H1 (cell line): ENCODE data around the gene ONECUT3. TPM values are rescaled to one million over a fixed set of nuclear protein-coding genes. Genes with fewer than 3 reads are reported as not detected.

Source experiments
- CTCF ChIA-PET: fragments of 300-600 bp; sonication (Branson Sonifier 250); formaldehyde crosslinking; loops from one replicate; lab custom pipeline; 2021; ENCODE audit not compliant: partially characterized antibody; lab: Charles Lee
- POLR2A ChIA-PET: fragments of 300-600 bp; sonication (Branson Sonifier 250); formaldehyde crosslinking; loops from one replicate; lab custom pipeline; 2021; ENCODE audit warnings: inconsistent platforms; ENCODE audit not compliant: partially characterized antibody; lab: Charles Lee
- DNase-seq, 2 experiments: peaks; one replicate each; pipeline versions ENCODE4 v3.0.0 to v3.0.0-alpha.2; 2010 to 2022; ENCODE audit warnings: low spot score in 2 of 2, low read depth in 1 of 2, mixed read lengths in 1 of 2
- FAIRE-seq: peaks from 2 replicates; lab custom pipeline; 2011; peaks lifted over from hg19 to GRCh38; lab: Jason Lieb, UNC
- H2AFZ ChIP-seq: 2 replicates; pipeline ENCODE4 v1.8.1; 2012; ENCODE audit warnings: low read length, inconsistent platforms
- H2AK5ac ChIP-seq: 2 replicates; pipeline ENCODE4 v1.6.1; 2013; ENCODE audit warnings: low read depth, low read length
- H2BK120ac ChIP-seq: replicated peaks from 2 replicates; pipeline ENCODE3; 2013; ENCODE audit warnings: low read depth, low read length, inconsistent platforms
- H2BK12ac ChIP-seq: 2 replicates; pipeline ENCODE4 v1.6.1; 2013; ENCODE audit warnings: low read depth, low read length
- H2BK15ac ChIP-seq: 2 replicates; pipeline ENCODE4 v1.6.1; 2013; ENCODE audit warnings: low read length
- H2BK20ac ChIP-seq: 2 replicates; pipeline ENCODE4 v1.6.1; 2013; ENCODE audit warnings: low read length
- H2BK5ac ChIP-seq: 2 replicates; pipeline ENCODE4 v1.6.1; 2013; ENCODE audit warnings: low read depth, low read length
- H3K14ac ChIP-seq: 2 replicates; pipeline ENCODE4 v1.6.1; 2013; ENCODE audit warnings: inconsistent platforms; ENCODE audit not compliant: insufficient read length
- H3K18ac ChIP-seq: 2 replicates; pipeline ENCODE4 v1.6.1; 2013; ENCODE audit warnings: low read length; ENCODE audit errors: extremely low read depth
- H3K23ac ChIP-seq: 2 replicates; pipeline ENCODE4 v1.6.1; 2013; ENCODE audit warnings: inconsistent platforms; ENCODE audit not compliant: insufficient read length
- H3K23me2 ChIP-seq: 2 replicates; pipeline ENCODE4 v1.6.1; 2013; ENCODE audit warnings: low read depth, low read length
- H3K27ac ChIP-seq: 2 replicates; pipeline ENCODE4 v1.6.1; 2011; ENCODE audit warnings: low read depth, low read length, inconsistent platforms
- H3K27me3 ChIP-seq, 4 experiments: replicated peaks in 1 of 4; 1 replicate in 1 of 4; 2 replicates in 3 of 4; pipeline versions ENCODE4 v1.6.1 to v1.8.1; 2011 to 2013; ENCODE audit warnings: low read length in 3 of 4, mild to moderate bottlenecking in 3 of 4, inconsistent platforms in 2 of 4, mixed read lengths in 2 of 4, moderate library complexity in 1 of 4; ENCODE audit not compliant: control insufficient read depth in 3 of 4, insufficient read depth in 3 of 4; ENCODE audit errors: extremely low read depth in 1 of 4
- H3K36me3 ChIP-seq, 4 experiments: 2 replicates each; pipeline versions ENCODE4 v1.6.1 to v1.8.1; 2011 to 2013; ENCODE audit warnings: mild to moderate bottlenecking in 4 of 4, low read length in 3 of 4, moderate library complexity in 2 of 4, control low read depth in 1 of 4, inconsistent platforms in 1 of 4; ENCODE audit not compliant: insufficient read depth in 4 of 4, control insufficient read depth in 2 of 4
- H3K4ac ChIP-seq: replicated peaks from 2 replicates; pipeline ENCODE3; 2013; ENCODE audit warnings: low read length, low read depth, mixed read lengths, inconsistent platforms; ENCODE audit not compliant: insufficient read length
- H3K4me1 ChIP-seq, 4 experiments: replicated peaks in 1 of 4; 1 replicate in 1 of 4; 2 replicates in 3 of 4; pipeline versions ENCODE4 v1.6.1 to v1.8.1; 2011 to 2013; ENCODE audit warnings: low read length in 3 of 4, inconsistent platforms in 2 of 4, mixed read lengths in 1 of 4; ENCODE audit not compliant: insufficient read depth in 4 of 4, control insufficient read depth in 3 of 4
- H3K4me2 ChIP-seq, 2 experiments: 2 replicates each; pipeline versions ENCODE4 v1.6.1 to v1.8.1; 2011 to 2013; ENCODE audit warnings: low read depth in 2 of 2, low read length in 2 of 2, control low read depth in 1 of 2, inconsistent platforms in 1 of 2, mild to moderate bottlenecking in 1 of 2; ENCODE audit not compliant: insufficient read depth in 1 of 2
- H3K4me3 ChIP-seq, 4 experiments: fragments of 200-600, 300-600 bp in 1 of 4; sonication (generic), shearing (Covaris generic), sonication (Bioruptor Twin) in 1 of 4; 2 replicates each; pipeline versions ENCODE4 v1.5.1 to v1.8.1; 2011 to 2016; ENCODE audit warnings: low read length in 4 of 4, low read depth in 3 of 4, control low read depth in 2 of 4, inconsistent platforms in 2 of 4, mild to moderate bottlenecking in 2 of 4, mixed read lengths in 1 of 4, moderate library complexity in 1 of 4; ENCODE audit not compliant: insufficient read depth in 2 of 4; ENCODE audit errors: extremely low read depth in 1 of 4
- H3K56ac ChIP-seq: replicated peaks from 2 replicates; pipeline ENCODE3; 2013; ENCODE audit warnings: low read depth, mild to moderate bottlenecking, mixed read lengths, low read length, inconsistent platforms; ENCODE audit not compliant: insufficient read length
- H3K79me1 ChIP-seq: 2 replicates; pipeline ENCODE4 v1.6.1; 2013; ENCODE audit warnings: low read depth, low read length, control low read depth
- H3K79me2 ChIP-seq, 2 experiments: 2 replicates each; pipeline versions ENCODE4 v1.6.1 to v1.8.1; 2012 to 2013; ENCODE audit warnings: low read length in 2 of 2, mild to moderate bottlenecking in 2 of 2, inconsistent platforms in 1 of 2; ENCODE audit not compliant: insufficient read depth in 2 of 2, control insufficient read depth in 1 of 2
- H3K9ac ChIP-seq, 4 experiments: replicated peaks in 1 of 4; 1 replicate in 1 of 4; 2 replicates in 3 of 4; pipeline versions ENCODE4 v1.6.1 to v1.8.1; 2011 to 2013; ENCODE audit warnings: low read depth in 3 of 4, low read length in 3 of 4, control low read depth in 2 of 4, mild to moderate bottlenecking in 2 of 4, moderate library complexity in 2 of 4, inconsistent platforms in 1 of 4; ENCODE audit errors: extremely low read depth in 1 of 4
- H3K9me3 ChIP-seq, 2 experiments: 2 replicates each; pipeline versions ENCODE4 v1.6.1 to v1.8.1; 2012 to 2013; ENCODE audit warnings: mild to moderate bottlenecking in 2 of 2, moderate library complexity in 2 of 2, control low read depth in 1 of 2, inconsistent platforms in 1 of 2, low read depth in 1 of 2, low read length in 1 of 2, mixed read lengths in 1 of 2; ENCODE audit not compliant: insufficient read depth in 2 of 2
- H4K20me1 ChIP-seq, 2 experiments: replicated peaks in 1 of 2; 2 replicates each; pipeline versions ENCODE3 to v1.8.1; 2011 to 2013; ENCODE audit warnings: inconsistent platforms in 2 of 2, low read length in 2 of 2, mild to moderate bottlenecking in 1 of 2; ENCODE audit not compliant: insufficient read depth in 2 of 2, control insufficient read depth in 1 of 2
- H4K5ac ChIP-seq: 2 replicates; pipeline ENCODE4 v1.6.1; 2013; ENCODE audit warnings: low read length, low read depth, mixed read lengths, inconsistent platforms; ENCODE audit not compliant: insufficient read length
- H4K8ac ChIP-seq: 2 replicates; pipeline ENCODE4 v1.8.0; 2013; ENCODE audit warnings: mild to moderate bottlenecking, moderate library complexity, low read length, inconsistent platforms; ENCODE audit not compliant: insufficient read depth; ENCODE audit errors: extremely low read depth
- H4K91ac ChIP-seq: replicated peaks from 2 replicates; pipeline ENCODE3; 2013; ENCODE audit warnings: low read length, mixed read lengths, inconsistent platforms; ENCODE audit not compliant: insufficient read length
- ATF2 ChIP-seq: IDR thresholded peaks from 2 replicates; pipeline ENCODE4 v1.6.1; 2012; ENCODE audit warnings: low read length, inconsistent platforms
- NRF1 ChIP-seq: IDR thresholded peaks from 2 replicates; pipeline ENCODE4 v1.6.1; 2011; ENCODE audit warnings: mild to moderate bottlenecking, low read depth, low read length, improper control_type of control experiment
- RAD21 ChIP-seq, 2 experiments: IDR thresholded peaks in 1 of 2; conservative IDR thresholded peaks in 1 of 2; 2 replicates each; pipeline ENCODE4 v1.6.1; 2011; ENCODE audit warnings: low read depth in 2 of 2, low read length in 2 of 2, improper control_type of control experiment in 1 of 2, inconsistent platforms in 1 of 2, mild to moderate bottlenecking in 1 of 2, moderate library complexity in 1 of 2
- SUZ12 ChIP-seq: fragments of 200-600 bp; sonication (generic); IDR thresholded peaks from 2 replicates; pipeline ENCODE4 v1.6.1; 2012; ENCODE audit warnings: mild to moderate bottlenecking, inconsistent platforms, low read length, moderate library complexity, mixed read lengths
- WGBS, 2 experiments: shearing (Covaris generic) in 1 of 2; methylation state at CpG; one replicate each; pipeline versions ENCODE4 v1.1.6 to v1.1.7; 2013 to 2015; ENCODE audit warnings: low lambda C conversion rate in 2 of 2, mixed read lengths in 2 of 2, inconsistent platforms in 1 of 2, low coverage in 1 of 2, missing lambda C conversion rate in 1 of 2; ENCODE audit not compliant: insufficient replicate concordance in 2 of 2, insufficient coverage in 1 of 2, insufficient read length in 1 of 2; ENCODE audit errors: extremely low coverage in 1 of 2, missing lambda C conversion rate in 1 of 2; 5-methylcytosine and 5-hydroxymethylcytosine counted together
- polyA plus RNA-seq, 7 experiments: library from polyadenylated mRNA; depleted of rRNA in 3 of 7; stranded (reverse) in 5 of 7; unstranded in 2 of 7; fragments of >200 nt in 5 of 7; fragments of 200-250 nt in 2 of 7; gene quantifications; 1 replicate in 5 of 7; 2 replicates in 1 of 7; 4 replicates in 1 of 7; pipeline versions ENCODE4 v1.2.1 to v1.2.3, GENCODE V29; 2011 to 2013; ENCODE audit warnings: missing spikeins in 2 of 7, mixed read lengths in 2 of 7
- total RNA-seq: library from RNA; stranded (reverse); fragmentation: NEBNext Ultra II Directional; extraction: Animal tissue kit (Norgen Biotek cat#: 25700); gene quantifications from 2 replicates; pipeline ENCODE4 v1.2.1, GENCODE V29; 2021

ONECUT3 gene
- total and polyA plus RNA-seq, 2 of the 8 experiments (the other 6 are each of a cell fraction or from before 2014, with no cell fraction given): not detected

GRCh38 chr19:1819341-1820255 lies 66.3 kb downstream of the ONECUT3 start:
- no peaks in the 10 kb centered on the region for H3K9me3 ChIP-seq
- H3K79me1 ChIP-seq: no peaks in the 10 kb centered on the region
- WGBS, 2 experiments: 87% methylated on average over 35 of the region's 43 CpGs; no CpG with 5 or more reads in 1 of the 2 experiments
- no peak overlapping the region for H3K56ac ChIP-seq
- ChIA-PET POLR2A (interaction anchor here (0.6 to 1.2 kb wide), 2 partner anchors 10 to 53 kb away, joined by 3 to 8 read pairs; no protein-coding TSS in a partner anchor), CTCF (interaction anchor here (0.6 to 16.5 kb wide), 7 partner anchors 9 to 273 kb away, joined by 3 to 228 read pairs (median 5); no protein-coding TSS in a partner anchor)
- H3K23me2 ChIP-seq: no peaks in the 10 kb centered on the region; the same call in 1 of the 2 replicates
- H4K91ac ChIP-seq: no peak overlapping the region
- H2BK20ac ChIP-seq: no peak overlapping the region
- no peak overlapping the region for H3K9ac ChIP-seq
- no peak overlapping the region for H2BK12ac ChIP-seq
- H4K8ac ChIP-seq: no peak overlapping the region; the same call in 1 of the 2 replicates
- H3K27me3 ChIP-seq: no peaks in the 10 kb centered on the region
- DNase-seq (no peak), FAIRE-seq (no peak)
- no peak overlapping the region for H3K18ac ChIP-seq
- H2BK5ac ChIP-seq: no peak overlapping the region
- H3K79me2 ChIP-seq: no peaks in the 10 kb centered on the region
- no peak overlapping the region for H2BK15ac ChIP-seq
- no peak overlapping the region for H4K5ac ChIP-seq
- H2AFZ ChIP-seq: no peak overlapping the region
- H2AK5ac ChIP-seq: no peak overlapping the region
- H4K20me1 ChIP-seq: peaks cover 2 to 10% of the 10 kb centered on the region in 2 experiments
- no peaks in the 10 kb centered on the region; a peak in 1 of 7 replicates for H3K4me1 ChIP-seq
- H3K4ac ChIP-seq: no peak overlapping the region
- H3K14ac ChIP-seq: no peak overlapping the region
- H2BK120ac ChIP-seq: no peak overlapping the region
- no peak overlapping the region; the same call in 1 of the 2 replicates for H3K27ac ChIP-seq
- peaks cover 11 to 54% (median 17%) of the 10 kb centered on the region in 4 experiments; a peak in 7 of 8 replicates for H3K36me3 ChIP-seq
- H3K4me2 ChIP-seq: no peak overlapping the region
- H3K4me3 ChIP-seq: no peak overlapping the region
- H3K23ac ChIP-seq: no peak overlapping the region
- TF ChIP-seq ATF2 (no peak), RAD21 (IDR thresholded peaks at IDR 0.05 in 1 of 2, conservative IDR thresholded peaks at IDR 0.05 in 1 of 2; ENCODE audit: low read depth in 2 of 2, low read length in 2 of 2) (no peak), NRF1 (no peak), SUZ12 (no peak)
